Ectodermal cell (in vitro differentiated cells): ENCODE results near the gene MDGA2.

Source experiments
- H3K27ac ChIP-seq: 2 replicates; pipeline ENCODE4 v1.7.0; 2013; ENCODE audit warnings: mild to moderate bottlenecking, low read depth, low read length; ENCODE audit not compliant: insufficient read depth, poor library complexity, severe bottlenecking
- H3K27me3 ChIP-seq: 2 replicates; pipeline ENCODE4 v1.7.0; 2013; ENCODE audit warnings: mild to moderate bottlenecking, low read length; ENCODE audit not compliant: insufficient read depth, control insufficient read depth, poor library complexity, severe bottlenecking
- H3K36me3 ChIP-seq: one replicate; pipeline ENCODE4 v1.7.0; 2013; ENCODE audit warnings: low read length; ENCODE audit not compliant: control insufficient read depth, insufficient read depth
- H3K4me1 ChIP-seq: one replicate; pipeline ENCODE4 v1.7.0; 2013; ENCODE audit warnings: low read length; ENCODE audit not compliant: control insufficient read depth, insufficient read depth
- H3K4me3 ChIP-seq: 2 replicates; pipeline ENCODE4 v1.7.0; 2013; ENCODE audit warnings: low read depth, low read length, control low read depth; ENCODE audit not compliant: insufficient read depth
- H3K9me3 ChIP-seq: 2 replicates; pipeline ENCODE4 v1.7.0; 2013; ENCODE audit warnings: mild to moderate bottlenecking, low read length, moderate library complexity; ENCODE audit not compliant: control insufficient read depth
- WGBS, 2 experiments: methylation state at CpG; one replicate each; pipeline ENCODE4 v1.1.7; 2013; ENCODE audit warnings: missing lambda C conversion rate in 2 of 2; 5-methylcytosine and 5-hydroxymethylcytosine counted together

MDGA2 gene

GRCh38 chr14:47511829-47512228, 163.6 kb downstream of the MDGA2 start:
- Histone ChIP-seq H3K36me3 (no peaks in the 10 kb centered on the region), H3K27ac (no peak overlapping the region), H3K4me3 (no peak overlapping the region), H3K4me1 (peaks cover 3% of the 10 kb centered on the region), H3K9me3 (no peaks in the 10 kb centered on the region), H3K27me3 (no peaks in the 10 kb centered on the region)
- 80 to 92% methylated on average over 2 of the region's 2 CpGs for WGBS, 2 experiments

- 53 to 66% methylated on average over 5 of the region's 5 CpGs for WGBS, 2 experiments
- H3K27ac ChIP-seq, result no peak overlapping the region
- peaks cover 3% of the 10 kb centered on the region for H3K4me1 ChIP-seq
- H3K4me3 ChIP-seq, result no peak overlapping the region
- H3K27me3 ChIP-seq, result no peaks in the 10 kb centered on the region
- H3K9me3 ChIP-seq, result no peaks in the 10 kb centered on the region
- H3K36me3 ChIP-seq, result no peaks in the 10 kb centered on the region
Observed at GRCh38 chr14:47509957-47510356, 165.4 kb downstream of the MDGA2 start.

GRCh38 chr14:47507861-47508260, 167.5 kb downstream of the MDGA2 start:
- no peaks in the 10 kb centered on the region for H3K9me3 ChIP-seq
- H3K36me3 ChIP-seq, result no peaks in the 10 kb centered on the region
- H3K27ac ChIP-seq, result no peak overlapping the region
- peaks cover 3% of the 10 kb centered on the region for H3K4me1 ChIP-seq
- no peaks in the 10 kb centered on the region for H3K27me3 ChIP-seq
- no peak overlapping the region for H3K4me3 ChIP-seq
- WGBS, 2 experiments, result 89 to 100% methylated on average over 2 of the region's 2 CpGs

GRCh38 chr14:47500369-47500768, 175.0 kb downstream of the MDGA2 start:
- H3K4me1 ChIP-seq, result no peaks in the 10 kb centered on the region
- H3K27ac ChIP-seq, result no peak overlapping the region
- H3K4me3 ChIP-seq, result no peak overlapping the region
- H3K27me3 ChIP-seq, result no peaks in the 10 kb centered on the region
- no CpG with 5 or more reads among the region's 1 CpG for WGBS, 2 experiments
- H3K9me3 ChIP-seq, result peaks cover 4% of the 10 kb centered on the region
- H3K36me3 ChIP-seq, result no peaks in the 10 kb centered on the region

DNA sequence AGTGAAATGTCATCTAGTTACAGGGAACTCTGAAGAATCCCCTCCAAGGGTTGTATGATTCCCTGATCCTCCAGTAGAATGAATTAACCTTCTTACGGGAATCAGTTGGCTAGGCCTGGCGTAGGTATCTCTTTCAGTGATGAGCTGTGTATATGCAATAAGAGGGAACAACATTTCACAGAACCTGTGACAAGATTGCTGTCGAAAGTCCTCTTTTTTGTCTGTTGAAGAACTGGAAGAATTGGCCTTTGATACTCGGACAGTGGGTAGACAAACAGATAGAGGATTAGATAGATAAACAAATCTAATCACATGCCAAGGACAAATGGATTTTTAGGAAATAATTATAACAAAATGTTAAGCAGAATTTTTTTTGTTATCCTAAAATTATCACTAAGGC, 184.6 kb downstream of the MDGA2 start:
- Histone ChIP-seq H3K4me1 (no peaks in the 10 kb centered on the region), H3K36me3 (no peaks in the 10 kb centered on the region), H3K4me3 (no peak overlapping the region), H3K27ac (no peak overlapping the region), H3K27me3 (no peaks in the 10 kb centered on the region), H3K9me3 (peaks cover 4% of the 10 kb centered on the region)
- 89 to 97% methylated on average over 4 of the region's 4 CpGs for WGBS, 2 experiments

DNA sequence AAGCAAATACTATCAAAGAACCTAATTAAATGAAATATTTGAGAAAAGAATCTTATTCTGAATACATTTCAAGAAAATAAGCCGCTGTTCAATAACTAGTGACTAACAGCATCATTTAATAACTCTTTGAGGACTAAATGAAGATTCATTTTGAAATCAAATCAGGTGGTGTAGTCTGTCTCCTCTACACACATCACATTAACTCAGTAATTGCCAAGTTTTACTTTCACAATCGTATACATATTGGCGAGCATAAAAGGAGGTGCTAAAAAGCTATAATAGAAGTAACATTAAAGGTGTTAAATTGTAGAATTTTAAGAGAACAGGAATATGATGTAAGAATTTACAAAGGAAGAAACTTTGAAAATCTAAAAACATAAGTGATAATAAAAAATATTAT, 185.1 kb downstream of the MDGA2 start:
- Histone ChIP-seq H3K27me3 (no peaks in the 10 kb centered on the region), H3K9me3 (peaks cover 2% of the 10 kb centered on the region), H3K36me3 (no peaks in the 10 kb centered on the region), H3K4me1 (no peaks in the 10 kb centered on the region), H3K4me3 (no peak overlapping the region), H3K27ac (no peak overlapping the region)
- WGBS, 2 experiments, result 0 to 100% methylated on average over 1 of the region's 3 CpGs

- Histone ChIP-seq H3K9me3 (no peaks in the 10 kb centered on the region), H3K27me3 (no peaks in the 10 kb centered on the region), H3K4me3 (no peak overlapping the region), H3K4me1 (no peaks in the 10 kb centered on the region), H3K27ac (no peak overlapping the region), H3K36me3 (no peaks in the 10 kb centered on the region)
- WGBS, 2 experiments, result 85 to 93% methylated on average over 2 of the region's 2 CpGs
Observed at GRCh38 chr14:47485421-47485820, 190.0 kb downstream of the MDGA2 start.

DNA sequence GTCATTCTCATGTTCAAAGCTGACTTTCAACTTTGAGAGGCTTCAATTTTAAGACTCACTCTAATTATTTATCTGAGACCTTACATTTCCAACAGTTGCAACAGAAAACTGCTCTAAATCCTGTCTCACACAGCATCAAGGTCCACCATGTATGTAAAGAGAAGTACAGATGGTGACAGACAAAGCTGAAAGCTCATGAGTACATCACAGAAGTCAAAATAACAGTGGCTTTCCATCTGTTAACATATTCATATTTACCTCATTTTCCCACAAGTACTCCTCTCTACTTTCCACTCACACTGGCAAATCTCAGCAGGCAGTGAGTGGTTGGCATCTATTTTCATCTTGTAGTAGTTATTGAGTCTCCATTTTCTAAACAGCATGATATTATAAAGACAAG, 192.0 kb downstream of the MDGA2 start:
- H3K36me3 ChIP-seq, result no peaks in the 10 kb centered on the region
- H3K4me1 ChIP-seq, result no peaks in the 10 kb centered on the region
- H3K4me3 ChIP-seq, result no peak overlapping the region
- no peaks in the 10 kb centered on the region for H3K27me3 ChIP-seq
- H3K9me3 ChIP-seq, result no peaks in the 10 kb centered on the region
- no peak overlapping the region for H3K27ac ChIP-seq

DNA sequence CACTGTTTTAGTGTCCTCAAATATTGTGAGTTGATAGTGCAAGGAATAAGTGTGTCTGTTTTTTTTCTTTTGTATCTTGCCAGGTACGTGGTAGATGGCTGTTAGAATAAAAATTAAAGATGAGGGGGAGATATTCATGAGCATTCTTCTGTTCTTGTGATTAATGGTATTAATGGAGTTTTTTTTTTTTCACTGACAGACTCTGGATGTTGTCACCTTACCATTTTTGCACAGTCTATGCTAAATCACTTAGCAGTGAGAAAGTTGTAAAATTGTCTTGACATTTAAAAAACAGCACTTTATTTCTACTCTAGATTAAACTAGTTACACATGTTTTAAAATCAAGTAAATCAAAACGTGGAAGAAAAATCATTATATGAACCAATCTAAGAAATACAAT, 204.3 kb downstream of the MDGA2 start:
- H3K36me3 ChIP-seq, result no peaks in the 10 kb centered on the region
- H3K4me3 ChIP-seq, result no peak overlapping the region
- no peaks in the 10 kb centered on the region for H3K9me3 ChIP-seq
- 13 to 43% methylated on average over 1 of the region's 2 CpGs for WGBS, 2 experiments
- H3K27ac ChIP-seq, result no peak overlapping the region
- no peaks in the 10 kb centered on the region for H3K27me3 ChIP-seq
- no peaks in the 10 kb centered on the region for H3K4me1 ChIP-seq

- no peaks in the 10 kb centered on the region for H3K9me3 ChIP-seq
- no peaks in the 10 kb centered on the region for H3K27me3 ChIP-seq
- no peaks in the 10 kb centered on the region for H3K36me3 ChIP-seq
- H3K4me1 ChIP-seq, result no peaks in the 10 kb centered on the region
- H3K27ac ChIP-seq, result no peak overlapping the region
- H3K4me3 ChIP-seq, result no peak overlapping the region
Observed at GRCh38 chr14:47466916-47467315, 208.5 kb downstream of the MDGA2 start.

DNA sequence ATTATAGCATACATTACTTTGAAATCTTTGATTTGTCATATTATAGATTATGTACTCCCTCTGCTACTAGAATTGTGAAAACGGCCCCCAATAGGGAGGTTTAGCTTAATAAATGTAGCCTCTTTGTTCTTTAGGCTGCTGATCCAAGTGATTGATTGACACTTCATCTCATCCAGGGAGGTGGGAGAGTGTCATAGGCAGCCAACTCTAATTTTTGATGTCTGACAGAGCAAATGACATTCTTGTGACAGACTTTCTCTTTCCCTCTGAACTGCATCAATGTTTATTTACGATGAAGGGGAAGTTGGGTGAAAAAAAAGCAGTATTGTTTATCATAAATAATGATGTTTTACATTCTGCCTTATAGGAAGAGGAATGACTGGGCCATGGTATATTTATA, 221.4 kb downstream of the MDGA2 start:
- H3K4me1 ChIP-seq, result no peaks in the 10 kb centered on the region
- H3K27me3 ChIP-seq, result no peaks in the 10 kb centered on the region
- H3K4me3 ChIP-seq, result no peak overlapping the region
- no peaks in the 10 kb centered on the region for H3K9me3 ChIP-seq
- 67 to 100% methylated on average over 1 to 2 of the region's 2 CpGs for WGBS, 2 experiments
- no peak overlapping the region for H3K27ac ChIP-seq
- no peaks in the 10 kb centered on the region for H3K36me3 ChIP-seq
